ENCODE measurements around the gene STAT3.
A peak's percentile ranks its signal among the peaks of the same experiment; 100 is the strongest.
"Not testable (repeated sequence)": the region's sequence is repeated elsewhere in the genome, so short reads cannot be mapped to it uniquely, and the experiment has no call there.

STAT3 gene

GRCh38 chr17:42312285-42313130, 75.7 kb downstream of the STAT3 start:
- peak; percentile 75 for DNase-seq

GRCh38 chr17:42312035-42312284, 76.3 kb downstream of the STAT3 start:
- DNase-seq = no peak

- DNase-seq = no peak
Measured at GRCh38 chr17:42311240-42312034, 76.8 kb downstream of the STAT3 start.

GRCh38 chr17:42310787-42311215, 77.4 kb downstream of the STAT3 start:
- DNase-seq = no peak

GRCh38 chr17:42309986-42310786, 78.1 kb downstream of the STAT3 start:
- no peak for DNase-seq

- no peak for DNase-seq
Measured at GRCh38 chr17:42309142-42309541, 79.1 kb downstream of the STAT3 start.

- DNase-seq = no peak
Measured at GRCh38 chr17:42308446-42308845, 79.8 kb downstream of the STAT3 start.

GRCh38 chr17:42307362-42307927, 80.8 kb downstream of the STAT3 start:
- DNase-seq = no peak

- DNase-seq = no peak
Measured at GRCh38 chr17:42306385-42306667, 81.9 kb downstream of the STAT3 start.

- DNase-seq = no peak
Measured at GRCh38 chr17:42305543-42306384, 82.5 kb downstream of the STAT3 start.

GRCh38 chr17:42305031-42305330, 83.3 kb downstream of the STAT3 start:
- not testable (repeated sequence) for DNase-seq

- DNase-seq = no peak
Measured at GRCh38 chr17:42304187-42305030, 83.8 kb downstream of the STAT3 start.

- DNase-seq = no peak
Measured at GRCh38 chr17:42303694-42304093, 84.5 kb downstream of the STAT3 start.

- no peak for DNase-seq
Measured at GRCh38 chr17:42301022-42301421, 87.2 kb downstream of the STAT3 start.

GRCh38 chr17:42299913-42300312, 88.3 kb downstream of the STAT3 start:
- DNase-seq = not testable (repeated sequence)

GRCh38 chr17:42299361-42299760, 88.9 kb downstream of the STAT3 start:
- not testable (repeated sequence) for DNase-seq

- DNase-seq = not testable (repeated sequence)
Measured at GRCh38 chr17:42297775-42298174, 90.5 kb downstream of the STAT3 start.

- DNase-seq = no peak
Measured at GRCh38 chr17:42296012-42296411, 92.2 kb downstream of the STAT3 start.

- DNase-seq = no peak
Measured at GRCh38 chr17:42294469-42295398, 93.5 kb downstream of the STAT3 start.

GRCh38 chr17:42291129-42291528, 97.1 kb downstream of the STAT3 start:
- no peak for DNase-seq

Measured in NCI-H1092 (cell line).